ENCODE results near the gene GABRR3. TPM values are rescaled to one million over a fixed set of nuclear protein-coding genes. Genes with fewer than 3 reads are reported as not detected.
"Not testable (repeated sequence)": the region's sequence is repeated elsewhere in the genome, so short reads cannot be mapped to it uniquely, and the experiment has no call there.

The GABRR3 gene
- total RNA-seq, 1 experiment from 2014 or later, result not detected

GRCh38 chr3:98018301-98018700 is 16.8 kb downstream of the GABRR3 start:
- no peak for DNase-seq
- no TSS peak for BruUV-seq (replicated peaks)
- TF ChIP-seq, protein P1, sequence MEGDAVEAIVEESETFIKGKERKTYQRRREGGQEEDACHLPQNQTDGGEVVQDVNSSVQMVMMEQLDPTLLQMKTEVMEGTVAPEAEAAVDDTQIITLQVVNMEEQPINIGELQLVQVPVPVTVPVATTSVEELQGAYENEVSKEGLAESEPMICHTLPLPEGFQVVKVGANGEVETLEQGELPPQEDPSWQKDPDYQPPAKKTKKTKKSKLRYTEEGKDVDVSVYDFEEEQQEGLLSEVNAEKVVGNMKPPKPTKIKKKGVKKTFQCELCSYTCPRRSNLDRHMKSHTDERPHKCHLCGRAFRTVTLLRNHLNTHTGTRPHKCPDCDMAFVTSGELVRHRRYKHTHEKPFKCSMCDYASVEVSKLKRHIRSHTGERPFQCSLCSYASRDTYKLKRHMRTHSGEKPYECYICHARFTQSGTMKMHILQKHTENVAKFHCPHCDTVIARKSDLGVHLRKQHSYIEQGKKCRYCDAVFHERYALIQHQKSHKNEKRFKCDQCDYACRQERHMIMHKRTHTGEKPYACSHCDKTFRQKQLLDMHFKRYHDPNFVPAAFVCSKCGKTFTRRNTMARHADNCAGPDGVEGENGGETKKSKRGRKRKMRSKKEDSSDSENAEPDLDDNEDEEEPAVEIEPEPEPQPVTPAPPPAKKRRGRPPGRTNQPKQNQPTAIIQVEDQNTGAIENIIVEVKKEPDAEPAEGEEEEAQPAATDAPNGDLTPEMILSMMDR (IDR thresholded peaks at IDR 0.05; ENCODE audit: unreplicated experiment), result no peak
- intact Hi-C loops (cut with micrococcal nuclease; ENCODE audit: unreplicated experiment), result no loop called here
- Mint-ChIP-seq H3K27me3 (ENCODE audit: unreplicated experiment) (no peaks in the 10 kb centered on the region), H3K27ac (ENCODE audit: unreplicated experiment) (no peak overlapping the region), H3K4me3 (ENCODE audit: low read depth, unreplicated experiment) (no peak overlapping the region), H3K36me3 (ENCODE audit: insufficient read depth, unreplicated experiment) (peaks cover 4% of the 10 kb centered on the region), H3K4me1 (ENCODE audit: low read depth, unreplicated experiment) (peaks cover 12% of the 10 kb centered on the region), H3K9me3 (ENCODE audit: low read depth, unreplicated experiment) (no peaks in the 10 kb centered on the region)
- CTCF ChIA-PET, result interaction anchor here (0.7 kb wide), 1 partner anchor 759 kb away, joined by 5 read pairs; no protein-coding TSS in a partner anchor

DNA sequence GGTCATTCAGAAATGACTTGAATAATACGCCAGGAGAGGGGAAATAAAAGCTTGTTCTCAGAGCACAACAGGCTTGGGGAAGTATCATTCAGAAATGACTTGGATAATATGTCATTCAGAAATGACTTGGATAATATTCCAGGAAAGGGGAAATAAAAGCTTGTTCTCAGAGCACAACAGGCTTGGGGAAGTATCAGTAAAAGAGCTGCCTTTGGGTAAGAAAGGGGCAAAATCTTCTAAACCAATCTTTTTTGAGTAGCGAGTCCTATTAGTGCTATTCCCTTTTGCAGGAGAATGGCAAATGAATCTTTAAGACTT is 20.9 kb downstream of the GABRR3 start:
- DNase-seq, result no peak
- CTCF ChIA-PET, result interaction anchor here (2.5 kb wide), 1 partner anchor 8 kb away, joined by 17 read pairs; no protein-coding TSS in a partner anchor
- no peak overlapping the region for H3K27ac Mint-ChIP-seq (ENCODE audit: unreplicated experiment)
- intact Hi-C loops (cut with micrococcal nuclease; ENCODE audit: unreplicated experiment), result no loop called here
- peaks cover 23% of the 10 kb centered on the region for H3K4me1 Mint-ChIP-seq (ENCODE audit: low read depth, unreplicated experiment)
- H3K27me3 Mint-ChIP-seq (ENCODE audit: unreplicated experiment), result no peaks in the 10 kb centered on the region
- H3K4me3 Mint-ChIP-seq (ENCODE audit: low read depth, unreplicated experiment), result no peak overlapping the region
- TF ChIP-seq, protein P1 (IDR thresholded peaks at IDR 0.05; ENCODE audit: unreplicated experiment), result no peak
- peaks cover 6% of the 10 kb centered on the region for H3K36me3 Mint-ChIP-seq (ENCODE audit: insufficient read depth, unreplicated experiment)
- BruUV-seq (replicated peaks), result no TSS peak
- H3K9me3 Mint-ChIP-seq (ENCODE audit: low read depth, unreplicated experiment), result no peaks in the 10 kb centered on the region

GRCh38 chr3:98013411-98014267 is 21.5 kb downstream of the GABRR3 start:
- CTCF ChIA-PET, result interaction anchor here (1.0 to 2.5 kb wide), 2 partner anchors 9 to 42 kb away, joined by 4 to 17 read pairs; partner anchors contain the start of gene RIOX2
- peak overlapping the region; percentile 13 for H3K27ac Mint-ChIP-seq (ENCODE audit: unreplicated experiment)
- peaks cover 6% of the 10 kb centered on the region for H3K36me3 Mint-ChIP-seq (ENCODE audit: insufficient read depth, unreplicated experiment)
- TF ChIP-seq, protein P1 (IDR thresholded peaks at IDR 0.05; ENCODE audit: unreplicated experiment), result no peak
- BruUV-seq (replicated peaks), result no TSS peak
- no peak for DNase-seq
- intact Hi-C loops (cut with micrococcal nuclease; ENCODE audit: unreplicated experiment), result loop anchor here (2.0 kb wide), 1 partner anchor 19 kb away; no protein-coding TSS in a partner anchor
- peaks cover 23% of the 10 kb centered on the region for H3K4me1 Mint-ChIP-seq (ENCODE audit: low read depth, unreplicated experiment)
- H3K27me3 Mint-ChIP-seq (ENCODE audit: unreplicated experiment), result no peaks in the 10 kb centered on the region
- no peak overlapping the region for H3K4me3 Mint-ChIP-seq (ENCODE audit: low read depth, unreplicated experiment)
- no peaks in the 10 kb centered on the region for H3K9me3 Mint-ChIP-seq (ENCODE audit: low read depth, unreplicated experiment)

DNA sequence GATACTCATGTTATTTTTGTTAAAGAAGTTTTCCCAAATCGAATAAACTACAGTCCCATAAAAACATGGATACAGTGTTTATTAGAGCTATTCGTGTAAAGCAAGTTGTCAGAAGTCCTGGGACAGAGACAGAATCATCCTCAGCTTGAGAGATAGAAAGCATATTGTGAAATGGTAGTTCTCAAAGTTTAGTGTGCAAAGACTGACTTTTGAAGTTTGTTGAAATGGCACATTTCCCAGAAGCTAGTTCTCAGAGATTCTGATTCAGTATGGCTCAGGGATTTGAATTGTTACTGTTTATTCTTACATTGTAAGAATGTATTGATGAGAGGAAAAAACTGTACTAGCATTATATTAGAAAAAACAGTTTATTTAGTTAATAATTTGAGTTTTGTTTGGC is 22.1 kb downstream of the GABRR3 start:
- Mint-ChIP-seq H3K4me1 (ENCODE audit: low read depth, unreplicated experiment) (peaks cover 23% of the 10 kb centered on the region), H3K9me3 (ENCODE audit: low read depth, unreplicated experiment) (no peaks in the 10 kb centered on the region), H3K4me3 (ENCODE audit: low read depth, unreplicated experiment) (no peak overlapping the region), H3K27ac (ENCODE audit: unreplicated experiment) (peak overlapping the region; percentile 13), H3K36me3 (ENCODE audit: insufficient read depth, unreplicated experiment) (peaks cover 6% of the 10 kb centered on the region), H3K27me3 (ENCODE audit: unreplicated experiment) (no peaks in the 10 kb centered on the region)
- CTCF ChIA-PET, result interaction anchor here (1.0 to 2.5 kb wide), 2 partner anchors 10 to 41 kb away, joined by 4 to 17 read pairs; partner anchors contain the start of gene RIOX2
- no peak for DNase-seq
- intact Hi-C loops (cut with micrococcal nuclease; ENCODE audit: unreplicated experiment), result loop anchor here (2.0 kb wide), 1 partner anchor 18 kb away; no protein-coding TSS in a partner anchor
- no TSS peak for BruUV-seq (replicated peaks)
- TF ChIP-seq, protein P1 (IDR thresholded peaks at IDR 0.05; ENCODE audit: unreplicated experiment), result no peak

DNA sequence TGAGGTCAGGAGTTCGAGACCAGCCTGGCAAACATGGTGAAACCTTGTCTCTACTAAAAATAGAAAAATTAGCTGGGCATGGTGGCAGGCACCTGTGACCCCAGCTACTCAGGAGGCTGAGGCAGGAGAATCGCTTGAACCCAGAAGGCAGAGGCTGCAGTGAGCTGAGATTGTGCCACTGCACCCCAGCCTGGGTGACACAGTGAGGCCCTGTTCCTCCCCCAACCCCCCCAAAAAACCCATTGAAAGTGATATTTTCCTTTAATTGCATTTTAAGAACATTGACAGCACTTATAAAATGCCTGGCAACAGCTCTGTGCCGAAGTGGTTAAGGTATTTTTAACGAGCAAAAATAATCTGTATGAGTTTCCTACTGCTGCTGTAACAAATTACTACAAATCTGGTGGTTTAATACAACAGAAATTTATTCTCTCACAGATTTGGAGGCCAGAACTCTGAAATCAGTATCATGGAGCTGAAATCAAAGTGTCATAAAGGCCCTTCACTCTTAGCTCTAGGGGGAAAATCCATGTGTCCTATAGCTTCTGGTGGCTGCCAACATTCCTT is 24.1 kb downstream of the GABRR3 start:
- H3K4me3 Mint-ChIP-seq (ENCODE audit: low read depth, unreplicated experiment); CTCF ChIA-PET; BruUV-seq (replicated peaks); H3K27ac Mint-ChIP-seq (ENCODE audit: unreplicated experiment); H3K36me3 Mint-ChIP-seq (ENCODE audit: insufficient read depth, unreplicated experiment); H3K27me3 Mint-ChIP-seq (ENCODE audit: unreplicated experiment); DNase-seq; intact Hi-C loops (cut with micrococcal nuclease; ENCODE audit: unreplicated experiment); H3K9me3 Mint-ChIP-seq (ENCODE audit: low read depth, unreplicated experiment): not testable (repeated sequence)
- peaks cover 23% of the 10 kb centered on the region for H3K4me1 Mint-ChIP-seq (ENCODE audit: low read depth, unreplicated experiment)

Data from Calu3 (cell line).